Astrocyte of the spinal cord (primary cell): ENCODE data around the gene CDH12.

Experiments used
- DNase-seq: peaks from one replicate; pipeline ENCODE4 v3.0.0; 2011; ENCODE audit warnings: low read depth, low spot score
- H3K4me3 ChIP-seq: 2 replicates; pipeline ENCODE4 v1.5.1; 2011; ENCODE audit warnings: low read depth, mild to moderate bottlenecking, low read length, moderate library complexity
- CTCF ChIP-seq: IDR thresholded peaks from 2 replicates; pipeline ENCODE4 v1.5.1; 2012; ENCODE audit warnings: low read depth, mild to moderate bottlenecking, low read length, inconsistent platforms
- in situ Hi-C: cut with HindIII; loops from 2 replicates; pipeline ENCODE4 v1.10.0; 2017; ENCODE audit warnings: low sequenced_read_pairs

CDH12 gene

GRCh38 chr5:21806943-21807342 is 1046.2 kb downstream of the CDH12 start:
- in situ Hi-C loops = no loop called here
- no peak for DNase-seq
- no peak for TF ChIP-seq CTCF
- no peak overlapping the region for H3K4me3 ChIP-seq

GRCh38 chr5:21806271-21806670 is 1046.9 kb downstream of the CDH12 start:
- H3K4me3 ChIP-seq = no peak overlapping the region
- DNase-seq = no peak
- TF ChIP-seq CTCF = no peak
- in situ Hi-C loops = no loop called here

GRCh38 chr5:21802869-21803490 is 1050.2 kb downstream of the CDH12 start:
- DNase-seq = peak; percentile 47

GRCh38 chr5:21802100-21802499 is 1051.0 kb downstream of the CDH12 start:
- DNase-seq = no peak
- no peak for TF ChIP-seq CTCF
- no peak overlapping the region for H3K4me3 ChIP-seq
- in situ Hi-C loops = no loop called here

More at GRCh38 chr5:21802869-21803490, 1050.2 kb downstream of the CDH12 start:
- peak; percentile 50 for TF ChIP-seq CTCF
- H3K4me3 ChIP-seq = no peak overlapping the region
- in situ Hi-C loops = no loop called here

GRCh38 chr5:21792748-21793147 is 1060.4 kb downstream of the CDH12 start:
- no peak overlapping the region for H3K4me3 ChIP-seq
- in situ Hi-C loops = no loop called here
- TF ChIP-seq CTCF = no peak
- DNase-seq = no peak

- in situ Hi-C loops = no loop called here
- no peak for TF ChIP-seq CTCF
- DNase-seq = no peak
- H3K4me3 ChIP-seq = no peak overlapping the region
Measured at GRCh38 chr5:21791304-21791703, 1061.8 kb downstream of the CDH12 start.
